Measurements from ENCODE around the gene CDO1. TPM values are rescaled to one million over a fixed set of nuclear protein-coding genes. Genes with fewer than 3 reads are reported as not detected.

The CDO1 gene
- total RNA-seq, 1 experiment from 2014 or later: 13.2 TPM

- TF ChIP-seq ZNF425 (CRISPR knock-in tag; conservative IDR thresholded peaks at IDR 0.05): no peak
Measured at GRCh38 chr5:115840873-115841272, 24.4 kb upstream of the CDO1 start (continued).

GRCh38 chr5:115838885-115839518, 22.5 kb upstream of the CDO1 start:
- Mint-ChIP-seq H3K36me3 (peaks cover 29% of the 10 kb centered on the region), H3K4me1 (peaks cover 33% of the 10 kb centered on the region), H3K27ac (no peak overlapping the region), H3K27me3 (ENCODE audit: low read depth) (peaks cover 6% of the 10 kb centered on the region), H3K4me3 (peak overlapping the region; percentile 97), H3K9me3 (no peaks in the 10 kb centered on the region)
- ChIA-PET CTCF (interaction anchor here (0.6 to 1.2 kb wide), 5 partner anchors 16 to 1391 kb away, joined by 3 to 4 read pairs (median 3); no protein-coding TSS in a partner anchor), POLR2A (no interaction called here)
- no peak for DNase-seq (ENCODE audit: low spot score)
- peak; percentile 6 for ATAC-seq
- no peak for TF ChIP-seq SOX15 (CRISPR knock-in tag; IDR thresholded peaks at IDR 0.05)
- TF ChIP-seq CTCF (IDR thresholded peaks at IDR 0.05): peak; percentile 18; the same call in 1 of the 2 replicates

GRCh38 chr5:115835481-115835880, 19.0 kb upstream of the CDO1 start:
- DNase-seq (ENCODE audit: low spot score) (no peak), ATAC-seq (no peak)
- H3K27ac Mint-ChIP-seq: peak overlapping the region; percentile 69
- POLR2A ChIA-PET: no interaction called here
- H3K36me3 Mint-ChIP-seq: peaks cover 40% of the 10 kb centered on the region
- CTCF ChIA-PET: no interaction called here
- peaks cover 21% of the 10 kb centered on the region for H3K4me1 Mint-ChIP-seq
- H3K9me3 Mint-ChIP-seq: no peaks in the 10 kb centered on the region
- no peaks in the 10 kb centered on the region for H3K27me3 Mint-ChIP-seq (ENCODE audit: low read depth)
- H3K4me3 Mint-ChIP-seq: no peak overlapping the region
- TF ChIP-seq FOXK1 (CRISPR knock-in tag; IDR thresholded peaks at IDR 0.05) (no peak), ATF2 (CRISPR knock-in tag; IDR thresholded peaks at IDR 0.05; ENCODE audit: borderline replicate concordance, low read depth) (no peak), ZNF138 (CRISPR knock-in tag; conservative IDR thresholded peaks at IDR 0.05) (no peak), AR (CRISPR knock-in tag; IDR thresholded peaks at IDR 0.05) (no peak), TCF7 (CRISPR knock-in tag; IDR thresholded peaks at IDR 0.05; ENCODE audit: low read depth) (no peak), CDX4 (CRISPR knock-in tag; IDR thresholded peaks at IDR 0.05; ENCODE audit: borderline replicate concordance) (no peak), SMAD3 (CRISPR knock-in tag; IDR thresholded peaks at IDR 0.05; ENCODE audit: borderline replicate concordance) (no peak), MAX (CRISPR knock-in tag; IDR thresholded peaks at IDR 0.05) (no peak), ZNF532 (CRISPR knock-in tag; IDR thresholded peaks at IDR 0.05; ENCODE audit: borderline replicate concordance) (no peak), ARID4B (CRISPR knock-in tag; IDR thresholded peaks at IDR 0.05; ENCODE audit: borderline replicate concordance) (no peak)

Measured in WTC11 (cell line).